K562 (cell line): ENCODE measurements around the gene GNB5. TPM values are rescaled to one million over a fixed set of nuclear protein-coding genes. Genes with fewer than 3 reads are reported as not detected.

Experiments used
- ATAC-seq: fragments of 200-7000 bp; cut with Tn5 transposase; 3 replicates; pipeline ENCODE4 v1.9.1; 2020; ENCODE audit warnings: moderate library complexity
- BruUV-seq: library from RNA; stranded (reverse); fragments of 400-500 nt; replicated peaks from 2 replicates; lab custom pipeline; 2021; lab: Mats Ljungman, UMichigan
- CTCF ChIA-PET: fragments of 300-600 bp; formaldehyde crosslinking; extraction: SDS; loops from one replicate; lab custom pipeline; 2021; ENCODE audit warnings: low intra/inter-chr PET ratio; lab: Yijun Ruan, JAX
- POLR2A ChIA-PET: fragments of 300-600, 350-650 bp; sonication (Branson Sonifier 250); formaldehyde crosslinking; extraction: SDS; loops from one replicate; lab custom pipeline; 2021; ENCODE audit warnings: antibody characterized with exemption, inconsistent platforms; lab: Yijun Ruan, JAX
- DNase-seq, 4 experiments: peaks; one replicate each; pipeline versions ENCODE4 v3.0.0 to v3.0.0-alpha.2; 2011 to 2018; ENCODE audit warnings: low spot score in 3 of 4, mixed read lengths in 3 of 4; ENCODE audit errors: extremely low read depth in 1 of 4
- FAIRE-seq: peaks from 2 replicates; lab custom pipeline; 2011; peaks lifted over from hg19 to GRCh38; lab: Jason Lieb, UNC
- H2AFZ ChIP-seq: 2 replicates; pipeline ENCODE4 v1.6.0; 2011; ENCODE audit warnings: low read depth, low read length, control low read depth, inconsistent platforms
- H3K27ac ChIP-seq: fragments of 200-600 bp; 3 replicates; pipeline ENCODE4 v1.8.0; 2011; ENCODE audit warnings: low read depth, mild to moderate bottlenecking, control low read depth, inconsistent platforms, low read length, moderate library complexity, mixed read lengths; ENCODE audit errors: extremely low read depth
- H3K27me3 ChIP-seq, 2 experiments: fragments of 300-600 bp in 1 of 2; 2 replicates in 1 of 2; 3 replicates in 1 of 2; pipeline versions ENCODE4 v1.6.0 to v1.8.0; 2011; ENCODE audit warnings: inconsistent platforms in 2 of 2, low read length in 2 of 2, mild to moderate bottlenecking in 1 of 2, mixed read lengths in 1 of 2, moderate library complexity in 1 of 2; ENCODE audit not compliant: control insufficient read depth in 2 of 2, insufficient read depth in 2 of 2
- H3K36me3 ChIP-seq: fragments of 300-600 bp; 3 replicates; pipeline ENCODE4 v1.8.0; 2011; ENCODE audit warnings: mild to moderate bottlenecking, low read length, inconsistent platforms; ENCODE audit not compliant: control insufficient read depth, insufficient read depth
- H3K4me1 ChIP-seq, 2 experiments: fragments of 200-600 bp in 1 of 2; replicated peaks in 1 of 2; 2 replicates in 1 of 2; 3 replicates in 1 of 2; pipeline versions ENCODE4 v1.5.1 to v1.8.0; 2011; ENCODE audit warnings: inconsistent platforms in 2 of 2, low read length in 2 of 2, mild to moderate bottlenecking in 1 of 2, mixed read lengths in 1 of 2, moderate library complexity in 1 of 2; ENCODE audit not compliant: control insufficient read depth in 2 of 2, insufficient read depth in 2 of 2
- H3K4me2 ChIP-seq: 2 replicates; pipeline ENCODE4 v1.6.1; 2011; ENCODE audit warnings: low read length, control low read depth, inconsistent platforms, mixed read lengths; ENCODE audit not compliant: insufficient read depth
- H3K4me3 ChIP-seq: fragments of 200-600 bp; sonication (generic), shearing (Covaris generic); 2 replicates; pipeline ENCODE4 v1.5.1; 2016; ENCODE audit warnings: control low read depth, inconsistent platforms
- H3K79me2 ChIP-seq: fragments of 200-600 bp; 3 replicates; pipeline ENCODE4 v1.8.0; 2011; ENCODE audit warnings: low read length, inconsistent platforms; ENCODE audit not compliant: control insufficient read depth, insufficient read depth
- H3K9ac ChIP-seq, 2 experiments: 2 replicates each; pipeline versions ENCODE4 v1.6.0 to v1.6.1; 2011; ENCODE audit warnings: low read depth in 2 of 2, low read length in 2 of 2, control low read depth in 1 of 2, inconsistent platforms in 1 of 2, mild to moderate bottlenecking in 1 of 2, mixed read lengths in 1 of 2; ENCODE audit not compliant: insufficient read depth in 1 of 2
- H3K9me1 ChIP-seq: one replicate; pipeline ENCODE4 v1.6.0; 2011; ENCODE audit warnings: inconsistent platforms, mild to moderate bottlenecking, low read length, moderate library complexity; ENCODE audit not compliant: control insufficient read depth, insufficient read depth
- H3K9me3 ChIP-seq: replicated peaks from 2 replicates; pipeline ENCODE4 v1.5.1; 2011; ENCODE audit warnings: low read depth, low read length, inconsistent platforms; ENCODE audit not compliant: control insufficient read depth, insufficient read depth
- H4K20me1 ChIP-seq: replicated peaks from 2 replicates; pipeline ENCODE4 v1.6.1; 2011; ENCODE audit warnings: low read length, inconsistent platforms, mixed read lengths; ENCODE audit not compliant: control insufficient read depth, insufficient read depth
- C11orf30 ChIP-seq: fragments of 450-650 bp; IDR thresholded peaks from 2 replicates; pipeline ENCODE4 v1.6.1; 2016; ENCODE audit warnings: low read depth, mild to moderate bottlenecking
- SPI1 ChIP-seq: IDR thresholded peaks from 2 replicates; pipeline ENCODE4 v1.6.1; 2011; ENCODE audit warnings: low read depth, low read length, control low read depth, borderline replicate concordance
- ZNF316 ChIP-seq: fragments of 450-650 bp; IDR thresholded peaks from 2 replicates; pipeline ENCODE4 v1.6.1; 2016
- WGBS: fragments of 100-300 bp; shearing (Covaris generic); methylation state at CpG from one replicate; pipeline ENCODE4 v1.1.6; 2016; ENCODE audit warnings: low coverage, mixed read lengths; ENCODE audit not compliant: insufficient coverage; ENCODE audit errors: missing lambda C conversion rate; 5-methylcytosine and 5-hydroxymethylcytosine counted together
- in situ Hi-C: fragments of 300-500 bp; cut with MboI; formaldehyde crosslinking; loops from 4 replicates; pipeline ENCODE4 v1.15.0; 2018; ENCODE audit warnings: inconsistent platforms, mixed read lengths
- intact Hi-C: fragments of 100-400 bp; cut with micrococcal nuclease; formaldehyde crosslinking; loops from 2 replicates; pipeline ENCODE4 v1.14.2; 2022
- polyA plus RNA-seq, 8 experiments: library from polyadenylated mRNA; depleted of rRNA in 4 of 8; stranded (reverse) in 5 of 8; unstranded in 3 of 8; fragments of >200 nt; fragmentation: Nextera tagmentation in 2 of 8; fragmentation: Illumina TruSeq in 1 of 8; extraction: Ambion mirVana in 2 of 8; extraction: Trizol in 1 of 8; gene quantifications; 2 replicates each; pipeline versions ENCODE4 v1.2.1 to v1.2.3, GENCODE V29; 2011 to 2014; ENCODE audit warnings: inconsistent platforms in 1 of 8, missing spikeins in 1 of 8
- total RNA-seq, 7 experiments: library from RNA; depleted of rRNA in 6 of 7; stranded (reverse); fragments of >200 nt in 6 of 7; fragmentation: Illumina TruSeq in 2 of 7; extraction: Trizol in 2 of 7; gene quantifications; 2 replicates each; pipeline versions ENCODE4 v1.2.1 to v1.2.3, GENCODE V29; 2011 to 2021; ENCODE audit warnings: low replicate concordance in 1 of 7
- TF ChIP-seq, protein P1 (sequence below): fragments of 450-650 bp; IDR thresholded peaks from 2 replicates; pipeline ENCODE4 v1.6.1; 2016; ENCODE audit warnings: low read depth, mild to moderate bottlenecking, moderate library complexity

GNB5 gene
- total and polyA plus RNA-seq, 9 of the 15 experiments (the other 6 are each of a cell fraction or from before 2014, with no cell fraction given), result 0.11 to 2.1 (median 0.77) TPM

DNA sequence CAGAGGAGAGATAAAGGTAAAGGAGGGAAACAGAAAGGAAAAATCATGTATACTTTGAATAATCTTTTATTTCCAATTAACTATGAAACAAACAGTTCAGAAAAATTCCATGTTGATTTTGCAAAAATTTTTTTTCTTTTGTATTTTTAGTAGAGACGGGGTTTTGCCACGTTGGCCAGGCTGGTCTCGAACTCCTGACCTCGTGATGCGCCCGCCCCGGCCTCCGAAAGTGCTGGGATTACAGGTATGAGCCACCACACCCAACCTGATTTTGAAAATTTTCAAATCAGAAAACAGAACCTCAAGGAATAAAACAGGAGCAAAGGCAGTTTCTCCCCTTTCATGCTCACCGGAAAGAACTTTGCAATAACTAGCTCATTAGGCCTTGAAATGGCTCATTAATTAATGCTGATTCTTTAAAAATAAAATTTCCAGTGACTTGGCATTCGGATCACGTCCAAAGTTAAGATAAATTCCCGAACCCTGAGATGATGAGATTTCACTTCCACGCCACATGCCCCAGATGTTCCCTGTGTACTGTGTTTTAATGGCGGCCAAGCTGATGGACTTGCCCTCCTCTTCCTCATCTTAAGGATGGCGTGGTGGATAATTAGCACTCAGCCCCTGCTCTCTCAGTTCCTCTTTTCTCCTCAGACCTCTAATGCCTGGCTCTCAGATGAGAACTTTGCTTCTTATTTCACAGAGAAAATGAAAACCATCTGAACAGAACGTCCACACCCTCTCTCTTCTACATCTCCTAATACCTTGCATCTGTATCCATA lies 89.5 kb downstream of the GNB5 start:
- FAIRE-seq (no peak), ATAC-seq (no peak), DNase-seq (no peak)
- Histone ChIP-seq H3K9me1 (no peaks in the 10 kb centered on the region), H3K4me2 (no peak overlapping the region), H3K9ac (no peak overlapping the region), H4K20me1 (no peaks in the 10 kb centered on the region), H3K79me2 (no peaks in the 10 kb centered on the region), H3K9me3 (no peaks in the 10 kb centered on the region), H3K4me1 (peaks cover 0 to 4% of the 10 kb centered on the region in 2 experiments; a peak in 4 of 5 replicates), H2AFZ (no peak overlapping the region), H3K27ac (no peak overlapping the region), H3K27me3 (no peaks in the 10 kb centered on the region), H3K4me3 (no peak overlapping the region), H3K36me3 (no peaks in the 10 kb centered on the region)
- intact Hi-C loops (loop anchor here (5.0 kb wide), 1 partner anchor 36 kb away; no protein-coding TSS in a partner anchor), in situ Hi-C loops (no loop called here)
- BruUV-seq, result no TSS peak
- ChIA-PET POLR2A (interaction anchor here (0.6 to 1.6 kb wide), 2 partner anchors 9 to 141 kb away, joined by 4 to 5 read pairs; no protein-coding TSS in a partner anchor), CTCF (no interaction called here)
- peak; percentile 46 for TF ChIP-seq ZNF316
- TF ChIP-seq, protein P1, sequence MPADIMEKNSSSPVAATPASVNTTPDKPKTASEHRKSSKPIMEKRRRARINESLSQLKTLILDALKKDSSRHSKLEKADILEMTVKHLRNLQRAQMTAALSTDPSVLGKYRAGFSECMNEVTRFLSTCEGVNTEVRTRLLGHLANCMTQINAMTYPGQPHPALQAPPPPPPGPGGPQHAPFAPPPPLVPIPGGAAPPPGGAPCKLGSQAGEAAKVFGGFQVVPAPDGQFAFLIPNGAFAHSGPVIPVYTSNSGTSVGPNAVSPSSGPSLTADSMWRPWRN, result no peak
- peak; percentile 89; the same call in 1 of the 2 replicates for TF ChIP-seq SPI1
- peak; percentile 37; the same call in 1 of the 2 replicates for TF ChIP-seq C11orf30
- 44% methylated on average over 16 of the region's 16 CpGs for WGBS
